ENCODE measurements around the gene CRACDL. TPM values are rescaled to one million over a fixed set of nuclear protein-coding genes. Genes with fewer than 3 reads are reported as not detected.

The CRACDL gene
- total and polyA plus RNA-seq, 2 donors (not counting 1 experiment from before 2014, with no cell fraction given), result 0.25 TPM; not detected in 1

DNA sequence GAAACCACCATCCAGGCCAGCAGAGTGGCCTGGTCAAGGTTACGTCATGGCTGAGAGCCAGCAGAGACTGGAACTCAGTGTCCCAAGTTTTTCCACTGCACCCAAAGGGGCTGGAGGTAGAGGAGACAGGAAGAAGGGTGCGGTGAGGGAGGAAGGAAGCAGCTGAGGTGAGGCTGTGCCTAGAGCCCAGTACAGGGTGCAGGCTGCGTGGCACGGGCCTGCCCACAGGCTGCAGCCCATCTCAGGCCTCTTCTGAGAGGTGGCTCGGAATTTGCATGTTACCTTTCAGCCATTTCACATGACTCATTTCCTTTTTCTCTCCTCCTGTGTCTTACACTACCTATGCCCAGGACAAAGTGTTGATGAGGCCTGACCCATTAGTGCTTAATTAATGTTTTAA is 191.4 kb downstream of the CRACDL start:
- no peak overlapping the region for H3K9ac ChIP-seq (ENCODE audit: low read length)
- H3K4me3 Mint-ChIP-seq, result no peak overlapping the region
- DNase-seq (no peak), ATAC-seq (ENCODE audit: low read depth) (no peak)
- H3K4me1 ChIP-seq (ENCODE audit: control insufficient read depth in 2 of 2, insufficient read depth in 2 of 2, low read length in 2 of 2), result peaks cover 17 to 19% of the 10 kb centered on the region in 2 donors
- POLR2A ChIA-PET, result no interaction called here
- no peaks in the 10 kb centered on the region for H3K9me3 Mint-ChIP-seq (ENCODE audit: insufficient read depth)
- H3K27me3 ChIP-seq (replicated peaks in 1 of 4; ENCODE audit: control extremely low read depth in 1 of 4, control insufficient read depth in 3 of 4, insufficient read depth in 4 of 4, low read length in 3 of 4), result peaks cover 0 to 2% (median 0%) of the 10 kb centered on the region in 4 experiments
- no peak overlapping the region for H3K4me2 ChIP-seq (replicated peaks; ENCODE audit: low read depth, low read length, poor library complexity, severe bottlenecking)
- H4K20me1 ChIP-seq (ENCODE audit: control insufficient read depth, insufficient read depth, low read length, poor library complexity, severe bottlenecking), result no peaks in the 10 kb centered on the region
- H3K27ac Mint-ChIP-seq, result no peak overlapping the region
- peaks cover 5% of the 10 kb centered on the region for H3K27me3 Mint-ChIP-seq
- 86% methylated on average over 2 of the region's 5 CpGs for WGBS (ENCODE audit: insufficient coverage)
- H3K27ac ChIP-seq (ENCODE audit: low read length in 2 of 2), result no peak overlapping the region
- no peaks in the 10 kb centered on the region for H3K36me3 ChIP-seq (replicated peaks in 1 of 2; ENCODE audit: control extremely low read depth in 1 of 2, control insufficient read depth in 1 of 2, extremely low read depth in 1 of 2, insufficient read depth in 2 of 2, low read length in 1 of 2)
- H3K9me3 ChIP-seq (ENCODE audit: control extremely low read depth in 1 of 3, control insufficient read depth in 2 of 3, insufficient read depth in 1 of 3, low read length in 2 of 3), result peaks cover 0 to 8% (median 0%) of the 10 kb centered on the region in 3 donors
- no peaks in the 10 kb centered on the region for H3K79me2 ChIP-seq (ENCODE audit: control insufficient read depth, insufficient read depth, low read length)
- no peak for TF ChIP-seq EZH2 (IDR thresholded peaks at IDR 0.05; ENCODE audit: borderline replicate concordance, insufficient read depth, low read depth, low read length, poor library complexity, severe bottlenecking)
- TF ChIP-seq, protein P1, sequence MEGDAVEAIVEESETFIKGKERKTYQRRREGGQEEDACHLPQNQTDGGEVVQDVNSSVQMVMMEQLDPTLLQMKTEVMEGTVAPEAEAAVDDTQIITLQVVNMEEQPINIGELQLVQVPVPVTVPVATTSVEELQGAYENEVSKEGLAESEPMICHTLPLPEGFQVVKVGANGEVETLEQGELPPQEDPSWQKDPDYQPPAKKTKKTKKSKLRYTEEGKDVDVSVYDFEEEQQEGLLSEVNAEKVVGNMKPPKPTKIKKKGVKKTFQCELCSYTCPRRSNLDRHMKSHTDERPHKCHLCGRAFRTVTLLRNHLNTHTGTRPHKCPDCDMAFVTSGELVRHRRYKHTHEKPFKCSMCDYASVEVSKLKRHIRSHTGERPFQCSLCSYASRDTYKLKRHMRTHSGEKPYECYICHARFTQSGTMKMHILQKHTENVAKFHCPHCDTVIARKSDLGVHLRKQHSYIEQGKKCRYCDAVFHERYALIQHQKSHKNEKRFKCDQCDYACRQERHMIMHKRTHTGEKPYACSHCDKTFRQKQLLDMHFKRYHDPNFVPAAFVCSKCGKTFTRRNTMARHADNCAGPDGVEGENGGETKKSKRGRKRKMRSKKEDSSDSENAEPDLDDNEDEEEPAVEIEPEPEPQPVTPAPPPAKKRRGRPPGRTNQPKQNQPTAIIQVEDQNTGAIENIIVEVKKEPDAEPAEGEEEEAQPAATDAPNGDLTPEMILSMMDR (IDR thresholded peaks at IDR 0.05), result no peak
- H2AFZ ChIP-seq (ENCODE audit: insufficient read depth, low read depth, low read length, poor library complexity, severe bottlenecking), result no peak overlapping the region
- intact Hi-C loops (cut with micrococcal nuclease), result no loop called here
- CTCF ChIA-PET, result interaction anchor here (1.3 kb wide), 1 partner anchor 10 kb away, joined by 3 read pairs; no protein-coding TSS in a partner anchor
- H3K4me3 ChIP-seq (ENCODE audit: control extremely low read depth in 1 of 5, extremely low read depth in 1 of 5, insufficient read depth in 1 of 5, low read depth in 2 of 5, low read length in 4 of 5), result no peak overlapping the region
- peaks cover 23% of the 10 kb centered on the region for H3K4me1 Mint-ChIP-seq

Small RNAs within 50 kb of the gene (small RNA-seq; reads per million reads assigned to genes)
- gene RNU4-84P (ENCODE audit: insufficient read length, low read depth, low replicate concordance), result not detected
- not detected for gene RNU7-46P (ENCODE audit: insufficient read length, low read depth, low replicate concordance)

Other genes starting within 250 kb of the CRACDL start
- gene MGAT4A, start 205.1 kb downstream of the CRACDL start, total RNA-seq, result 28.9 and 32.7 TPM in 2 replicates
- gene MGAT4A, start 205.1 kb downstream of the CRACDL start, polyA plus RNA-seq, result 11.1 and 16.5 TPM in 2 replicates
- gene C2orf15, start 205.5 kb upstream of the CRACDL start, total RNA-seq, result 1.0 and 1.2 TPM in 2 replicates
- gene C2orf15, start 205.5 kb upstream of the CRACDL start, polyA plus RNA-seq, result 0.89 and 1.1 TPM in 2 replicates
- gene TSGA10, start 218.7 kb upstream of the CRACDL start, total RNA-seq, result 36.9 and 39.6 TPM in 2 replicates
- 4.6 and 6.7 TPM in 2 replicates for gene TSGA10, start 218.7 kb upstream of the CRACDL start, polyA plus RNA-seq
- gene LIPT1, start 218.7 kb upstream of the CRACDL start, total RNA-seq, result 24.3 and 26.2 TPM in 2 replicates
- gene LIPT1, start 218.7 kb upstream of the CRACDL start, polyA plus RNA-seq, result 12.2 and 17.1 TPM in 2 replicates
- 71.6 and 73.0 TPM in 2 replicates for gene MITD1, start 244.8 kb upstream of the CRACDL start, total RNA-seq
- gene MITD1, start 244.8 kb upstream of the CRACDL start, polyA plus RNA-seq, result 31.0 and 53.1 TPM in 2 replicates
- 18.5 and 21.9 TPM in 2 replicates for gene MRPL30, start 245.0 kb upstream of the CRACDL start, total RNA-seq
- 4.7 and 5.0 TPM in 2 replicates for gene MRPL30, start 245.0 kb upstream of the CRACDL start, polyA plus RNA-seq

Measured in B cell (primary cell).